Endothelial cell of umbilical vein (primary cell): ENCODE results near the gene RAB3C. TPM values are rescaled to one million over a fixed set of nuclear protein-coding genes. Genes with fewer than 3 reads are reported as not detected.
"Not testable (repeated sequence)": the region's sequence is repeated elsewhere in the genome, so short reads cannot be mapped to it uniquely, and the experiment has no call there.

Source experiments
- Bru-seq: library from RNA; stranded (reverse); fragments of 400-500 nt; gene quantifications from one replicate; lab custom pipeline; 2021; lab: Mats Ljungman, UMichigan
- BruChase-seq, 2 experiments: library from RNA; stranded (reverse); fragments of 400-500 nt; gene quantifications; one replicate each; lab custom pipeline; 2021; lab: Mats Ljungman, UMichigan
- BruUV-seq: library from RNA; stranded (reverse); fragments of 400-500 nt; replicated peaks from 2 replicates; lab custom pipeline; 2021; lab: Mats Ljungman, UMichigan
- CTCF ChIA-PET: fragments of 300-600, 350-600 bp; sonication (Branson Sonifier 250); formaldehyde crosslinking; loops from one replicate; lab custom pipeline; 2021; ENCODE audit warnings: antibody characterized with exemption, inconsistent platforms; lab: Charles Lee
- POLR2A ChIA-PET: fragments of 300-600, 350-600 bp; sonication (Branson Sonifier 250); formaldehyde crosslinking; loops from one replicate; lab custom pipeline; 2021; ENCODE audit warnings: antibody characterized with exemption, inconsistent platforms; lab: Charles Lee
- DNase-seq: peaks from one replicate; pipeline ENCODE4 v3.0.0-alpha.2; 2011; ENCODE audit warnings: low read depth, low spot score
- FAIRE-seq: peaks from 2 replicates; lab custom pipeline; 2011; peaks lifted over from hg19 to GRCh38; lab: Jason Lieb, UNC
- H2AFZ ChIP-seq: 2 replicates; pipeline ENCODE4 v1.6.0; 2012; ENCODE audit warnings: low read depth, low read length, control low read depth, inconsistent platforms
- H3K27ac ChIP-seq: 2 replicates; pipeline ENCODE4 v1.5.1; 2011; ENCODE audit warnings: low read depth, mild to moderate bottlenecking, control low read depth, low read length, moderate library complexity; ENCODE audit not compliant: insufficient read depth
- H3K27me3 ChIP-seq, 2 experiments: 2 replicates each; pipeline versions ENCODE4 v1.6.0 to v1.6.1; 2011; ENCODE audit warnings: low read length in 2 of 2, mixed read lengths in 1 of 2; ENCODE audit not compliant: control insufficient read depth in 2 of 2, insufficient read depth in 2 of 2
- H3K36me3 ChIP-seq, 2 experiments: 2 replicates in 1 of 2; 3 replicates in 1 of 2; pipeline ENCODE4 v1.5.1; 2011; ENCODE audit warnings: low read length in 2 of 2, mild to moderate bottlenecking in 1 of 2, moderate library complexity in 1 of 2; ENCODE audit not compliant: control insufficient read depth in 2 of 2, insufficient read depth in 2 of 2; ENCODE audit errors: extremely low read depth in 1 of 2
- H3K4me1 ChIP-seq: 3 replicates; pipeline ENCODE4 v1.5.1; 2011; ENCODE audit warnings: mild to moderate bottlenecking, low read length; ENCODE audit not compliant: control insufficient read depth, insufficient read depth; ENCODE audit errors: extremely low read depth
- H3K4me2 ChIP-seq: 2 replicates; pipeline ENCODE4 v1.6.1; 2011; ENCODE audit warnings: low read length, control low read depth, mixed read lengths; ENCODE audit not compliant: insufficient read depth
- H3K4me3 ChIP-seq, 3 experiments: fragments of 200-600 bp in 1 of 3; sonication (generic), shearing (Covaris generic) in 1 of 3; replicated peaks in 1 of 3; 2 replicates each; pipeline ENCODE4 v1.5.1; 2011 to 2016; ENCODE audit warnings: control low read depth in 3 of 3, low read length in 3 of 3, mild to moderate bottlenecking in 2 of 3, inconsistent platforms in 1 of 3, low read depth in 1 of 3, moderate library complexity in 1 of 3; ENCODE audit not compliant: insufficient read depth in 1 of 3
- H3K79me2 ChIP-seq: 2 replicates; pipeline ENCODE4 v1.6.0; 2012; ENCODE audit warnings: low read length, inconsistent platforms; ENCODE audit not compliant: control insufficient read depth, insufficient read depth
- H3K9ac ChIP-seq: replicated peaks from 2 replicates; pipeline ENCODE3; 2011; ENCODE audit warnings: low read length, control low read depth; ENCODE audit not compliant: insufficient read depth; ENCODE audit errors: extremely low read depth
- H3K9me1 ChIP-seq: replicated peaks from 3 replicates; pipeline ENCODE4 v1.6.0; 2011; ENCODE audit warnings: mild to moderate bottlenecking, low read length; ENCODE audit not compliant: control insufficient read depth, insufficient read depth; ENCODE audit errors: extremely low read depth
- H3K9me3 ChIP-seq: replicated peaks from 2 replicates; pipeline ENCODE4 v1.5.1; 2012; ENCODE audit warnings: low read length, inconsistent platforms; ENCODE audit not compliant: control insufficient read depth, insufficient read depth
- H4K20me1 ChIP-seq: replicated peaks from 2 replicates; pipeline ENCODE3; 2011; ENCODE audit warnings: mild to moderate bottlenecking, low read length; ENCODE audit not compliant: control insufficient read depth, insufficient read depth; ENCODE audit errors: extremely low read depth
- EZH2 ChIP-seq: IDR thresholded peaks from 2 replicates; pipeline ENCODE4 v1.6.1; 2012; ENCODE audit warnings: borderline replicate concordance, low read depth, mild to moderate bottlenecking, moderate library complexity, low read length, inconsistent platforms; ENCODE audit not compliant: severe bottlenecking
- JUN ChIP-seq: IDR thresholded peaks from 2 replicates; pipeline ENCODE4 v1.6.1; 2011; ENCODE audit warnings: borderline replicate concordance, low read depth; ENCODE audit not compliant: insufficient read length, insufficient read depth
- dilution Hi-C: fragments of 300-500 bp; cut with MboI; formaldehyde crosslinking; loops from one replicate; pipeline ENCODE4 v1.15.0; 2019; ENCODE audit warnings: low sequenced_read_pairs; ENCODE audit not compliant: extremely low pct_ligation_motif_present
- intact Hi-C: fragments of 100-400 bp; cut with micrococcal nuclease; formaldehyde crosslinking; loops from one replicate; pipeline ENCODE4 v1.10.0; 2022
- long read RNA-seq: library from polyadenylated mRNA; stranded (forward); transcript quantifications from one replicate; pipeline ENCODE4 v2.0.0, GENCODE V29; 2021
- polyA minus RNA-seq, 3 experiments: library from RNA; depleted of rRNA, polyadenylated mRNA; stranded (reverse); fragments of >200 nt; gene quantifications; 1 replicate in 1 of 3; 2 replicates in 2 of 3; pipeline ENCODE4 v1.2.3, GENCODE V29; 2011
- polyA plus RNA-seq, 4 experiments: library from polyadenylated mRNA; depleted of rRNA in 3 of 4; stranded (reverse) in 3 of 4; unstranded in 1 of 4; fragments of >200 nt; gene quantifications; 2 replicates each; pipeline versions ENCODE4 v1.2.1 to v1.2.3, GENCODE V29; 2011 to 2012; ENCODE audit warnings: missing spikeins in 1 of 4
- total RNA-seq: library from RNA; stranded (reverse); gene quantifications from 2 replicates; pipeline ENCODE4 v1.2.3, GENCODE V29; 2021

RAB3C gene
- total RNA-seq, result 0.04 TPM in 1 of 2 replicates, not detected in the other
- polyA plus RNA-seq, result 0.22 and 0.66 TPM in 2 replicates
- polyA plus RNA-seq (2011; cell fraction: cytosol; rRNA removed), result 0.37 and 1.2 TPM in 2 replicates
- 0.01 and 0.11 TPM in 2 replicates for polyA plus RNA-seq (2011; cell fraction: nucleus; rRNA removed)
- 6.1 and 8.0 TPM in 2 replicates for polyA plus RNA-seq (2012)
- 1.2 and 1.3 TPM in 2 replicates for polyA minus RNA-seq
- not detected for polyA minus RNA-seq (2011; cell fraction: cytosol; rRNA and poly(A)+ RNA removed)
- 1.7 and 1.9 TPM in 2 replicates for polyA minus RNA-seq (2011; cell fraction: nucleus; rRNA and poly(A)+ RNA removed)
- Bru-seq, nascent RNA, result percentile 16 among the genes with signal in this experiment
- percentile 10 among the genes with signal in this experiment for BruChase-seq, experiment 1, labeled RNA remaining after a 6-hour chase
- percentile 11 among the genes with signal in this experiment for BruChase-seq, experiment 2, labeled RNA remaining after a 2-hour chase
- long read RNA-seq, result 0 reads

GRCh38 chr5:58582803-58583491 is at the start of gene RAB3C:
Gene RAB3C, plus strand, starts transcription at chr5:58583075. Its CDS starts 134 bp downstream, at chr5:58583209.
- FAIRE-seq, result peak; percentile 92
- intact Hi-C loops, result loop anchor here (1.0 kb wide), 2 partner anchors 84 to 230 kb away; no protein-coding TSS in a partner anchor
- H3K4me3 ChIP-seq, result peak within 1 kb of the TSS; percentile 45 to 93 (median 80)
- H3K27me3 ChIP-seq, result peaks cover 18 to 40% of the 10 kb centered on the region in 2 experiments
- no TSS peak for BruUV-seq
- ChIA-PET POLR2A (no interaction called here), CTCF (interaction anchor here (0.6 to 2.8 kb wide), 8 partner anchors 11 to 230 kb away, joined by 3 to 11 read pairs (median 6); no protein-coding TSS in a partner anchor)
- H3K36me3 ChIP-seq, result no peaks in the 10 kb centered on the region
- H3K9ac ChIP-seq, result peak within 1 kb of the TSS; percentile 18
- H2AFZ ChIP-seq, result peak within 1 kb of the TSS; percentile 98
- TF ChIP-seq JUN (no peak), EZH2 (peak; percentile 43)
- H3K4me2 ChIP-seq, result peak within 1 kb of the TSS; percentile 100
- no peaks in the 10 kb centered on the region for H3K9me1 ChIP-seq
- no peaks in the 10 kb centered on the region for H4K20me1 ChIP-seq
- no peak within 1 kb of the TSS for H3K27ac ChIP-seq
- peak; percentile 97 for DNase-seq
- H3K4me1 ChIP-seq, result peaks cover 15% of the 10 kb centered on the region
- no peaks in the 10 kb centered on the region for H3K9me3 ChIP-seq
- H3K79me2 ChIP-seq, result no peaks in the 10 kb centered on the region
- dilution Hi-C loops, result no loop called here

- H3K4me3 ChIP-seq, H3K9me1 ChIP-seq, H3K4me1 ChIP-seq, H4K20me1 ChIP-seq, POLR2A ChIA-PET, H3K9ac ChIP-seq, DNase-seq, H3K36me3 ChIP-seq, H3K27me3 ChIP-seq, H3K9me3 ChIP-seq, BruUV-seq, dilution Hi-C loops, H3K27ac ChIP-seq, H2AFZ ChIP-seq, FAIRE-seq, intact Hi-C loops, H3K79me2 ChIP-seq, H3K4me2 ChIP-seq: not testable (repeated sequence)
- CTCF ChIA-PET, result interaction anchor here (2.7 kb wide), 1 partner anchor 308 kb away, joined by 17 read pairs; no protein-coding TSS in a partner anchor
Observed at GRCh38 chr5:58541935-58542334, 40.9 kb upstream of the RAB3C start.
